Measurements from ENCODE around the gene ANAPC5.

Gene ANAPC5

GRCh38 chr12:121366063-121366459 is 13.8 kb upstream of the ANAPC5 start:
- DNase-seq = no peak

- no peak for DNase-seq
These were observed 13.3 kb upstream of the ANAPC5 start for GRCh38 chr12:121365416-121366062.

DNA sequence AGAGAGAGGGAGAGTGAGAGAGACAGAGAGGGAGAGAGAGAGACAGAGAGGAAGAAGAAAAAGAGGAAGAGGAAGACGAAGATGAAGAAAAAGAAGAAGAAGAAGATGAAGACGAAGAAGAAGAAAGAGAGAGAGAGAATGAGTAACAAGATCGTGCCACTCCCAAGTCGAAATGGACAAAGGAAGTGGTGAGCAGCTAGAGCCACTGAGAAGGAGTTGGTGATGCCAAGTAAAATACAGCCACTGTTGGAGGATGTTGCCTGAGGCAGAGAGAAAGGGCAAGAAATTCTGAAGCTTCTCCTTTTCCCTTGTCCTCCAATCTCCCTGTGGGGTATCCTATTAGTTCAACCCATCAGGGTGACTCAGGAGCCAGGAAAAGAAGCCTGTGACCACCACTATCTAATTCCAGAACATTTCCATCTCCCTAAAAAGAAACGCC is 12.5 kb upstream of the ANAPC5 start:
- no peak for DNase-seq

DNA sequence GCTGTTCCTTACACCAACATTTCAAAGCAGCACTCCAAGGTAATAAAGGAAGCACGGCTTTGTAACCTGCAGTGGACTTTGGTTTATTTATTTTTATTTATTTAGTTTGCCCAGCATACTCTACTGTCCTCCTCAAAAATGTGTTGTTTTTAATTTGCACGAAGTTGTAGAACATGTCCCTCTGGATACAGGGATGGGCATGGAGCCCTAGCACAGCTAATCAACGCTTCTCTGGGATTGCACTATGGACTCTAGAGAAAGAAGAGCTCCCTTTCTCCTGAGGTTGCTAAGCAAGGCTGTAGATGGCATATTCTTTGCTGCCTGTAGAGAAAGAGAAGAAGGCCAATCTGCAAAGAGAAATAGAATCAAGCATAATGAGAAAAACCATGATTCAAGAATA is 5.9 kb upstream of the ANAPC5 start:
- no peak for DNase-seq

GRCh38 chr12:121357331-121357730 is 5.1 kb upstream of the ANAPC5 start:
- DNase-seq = no peak

GRCh38 chr12:121356657-121357056 is 4.4 kb upstream of the ANAPC5 start:
- no peak for DNase-seq

DNA sequence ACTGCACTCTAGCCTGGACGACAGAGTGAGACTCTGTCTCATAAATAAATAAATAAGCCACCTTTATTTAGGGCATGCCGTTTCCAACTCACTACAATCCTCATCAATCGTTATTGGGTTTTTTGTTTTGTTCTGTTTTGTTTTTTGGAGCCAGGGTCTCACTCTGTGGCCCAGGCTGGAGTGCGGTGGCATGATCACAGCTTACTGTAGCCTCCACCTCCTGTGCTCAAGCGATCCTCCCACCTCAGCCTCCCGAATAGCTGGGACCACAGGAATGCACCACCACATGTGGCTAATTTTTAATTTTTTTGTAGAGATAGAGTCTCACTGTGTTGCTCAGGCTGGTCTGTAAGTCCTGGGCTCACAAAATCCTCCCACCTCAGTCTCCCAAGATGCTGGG is 3.6 kb upstream of the ANAPC5 start:
- DNase-seq = no peak

- no peak for DNase-seq
These were observed 439 bp upstream of the ANAPC5 start for GRCh38 chr12:121352682-121353018.

- DNase-seq = no peak
These were observed 5.5 kb downstream of the ANAPC5 start for GRCh38 chr12:121346747-121347146.

GRCh38 chr12:121345151-121345815 is 6.9 kb downstream of the ANAPC5 start:
- no peak for DNase-seq

DNA sequence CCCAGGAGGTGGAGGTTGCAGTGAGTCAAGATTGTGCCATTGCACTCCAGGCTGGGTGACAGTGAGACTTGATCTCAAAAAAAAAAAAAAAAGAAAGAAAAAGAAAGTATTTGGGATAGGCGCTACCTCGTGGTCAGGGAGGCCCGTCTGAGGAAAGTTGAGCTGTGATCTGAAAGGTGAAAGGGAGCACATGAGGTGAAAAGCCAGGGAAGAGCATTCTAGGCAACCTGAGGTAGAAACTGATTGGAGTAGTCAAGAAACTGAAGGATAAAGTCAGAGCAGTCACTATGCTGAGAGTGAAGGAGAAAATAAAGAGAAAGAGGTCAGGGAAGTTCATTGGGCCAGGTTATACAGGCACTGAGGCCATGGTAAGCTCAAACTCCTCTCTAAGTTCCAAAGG is 7.7 kb downstream of the ANAPC5 start:
- DNase-seq = no peak

DNA sequence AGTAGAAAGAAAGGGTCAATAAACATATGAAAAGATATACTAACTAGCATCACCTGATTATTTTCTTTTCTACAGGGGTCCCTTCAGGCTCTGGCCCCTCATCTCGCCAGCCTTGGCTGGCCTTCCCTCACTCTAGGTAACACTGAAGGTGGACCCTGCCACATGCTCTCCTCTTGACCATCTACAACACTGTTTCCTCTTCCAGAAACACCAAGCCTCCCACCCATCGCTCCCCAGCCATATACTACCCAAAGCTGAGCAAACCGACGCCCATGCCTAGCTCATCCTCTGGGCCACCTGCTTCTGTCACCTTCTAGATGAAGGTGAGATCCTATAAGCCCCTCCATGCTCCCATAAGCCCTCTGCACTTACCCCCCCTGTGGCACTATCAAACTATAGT is 14.8 kb downstream of the ANAPC5 start:
- DNase-seq = no peak

DNA sequence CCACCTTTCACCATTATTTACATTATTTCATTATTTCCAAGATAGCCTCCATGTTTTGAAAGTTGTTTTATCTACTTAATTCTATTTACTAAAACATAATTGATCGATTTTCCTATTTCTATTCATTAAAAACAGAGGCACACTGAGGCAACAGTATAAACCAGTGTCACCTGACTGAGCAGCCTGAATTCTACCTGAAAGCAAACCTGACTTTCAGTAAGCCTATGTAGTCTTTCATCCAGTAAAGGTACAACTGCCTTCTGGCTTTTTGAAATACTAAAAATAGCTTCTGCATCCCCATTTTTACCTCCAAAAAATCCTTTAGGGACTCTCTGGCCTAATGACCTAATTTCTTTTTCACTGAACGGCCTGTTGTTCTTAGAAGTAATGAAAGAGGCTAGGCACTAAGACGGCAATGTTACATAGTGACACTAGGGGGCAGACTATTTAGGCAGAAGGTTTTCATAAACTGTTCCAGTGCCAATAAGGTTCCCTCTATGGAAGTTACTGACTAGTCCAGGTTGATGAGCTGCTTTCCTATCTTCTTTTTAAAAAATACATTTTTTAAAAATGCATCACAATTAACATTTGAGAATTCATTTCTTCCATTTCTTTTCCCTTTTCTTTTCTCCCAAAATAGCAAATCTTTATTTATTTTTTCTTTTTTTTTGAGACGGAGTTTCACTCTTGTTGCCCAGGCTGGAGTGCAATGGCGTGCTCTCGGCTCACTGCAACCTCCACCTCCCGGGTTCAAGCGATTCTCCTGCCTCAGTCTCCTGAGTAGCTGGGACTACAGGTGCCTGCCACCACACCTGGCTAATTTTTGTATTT is 17.5 kb downstream of the ANAPC5 start:
- peak; percentile 23 for DNase-seq

DNA sequence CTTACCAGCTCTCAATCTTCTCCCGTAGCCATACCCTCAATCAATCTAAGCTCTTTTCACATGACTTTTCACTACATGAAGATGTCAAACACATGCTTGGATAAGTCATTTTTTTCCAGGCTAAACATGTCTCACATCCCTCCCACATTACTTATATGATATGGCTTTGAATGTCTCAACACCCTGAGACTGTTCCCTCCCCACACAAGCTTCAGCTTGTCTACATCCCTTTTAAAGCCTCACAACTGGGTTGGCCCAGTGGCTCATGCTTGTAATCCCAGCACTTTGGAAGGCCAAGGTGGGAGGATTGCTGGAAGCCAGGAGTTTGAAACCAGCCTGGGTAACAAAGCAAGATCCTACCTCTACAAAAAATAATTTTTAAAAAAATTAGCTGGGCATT is 18.5 kb downstream of the ANAPC5 start:
- no peak for DNase-seq

- DNase-seq = no peak
These were observed 21.0 kb downstream of the ANAPC5 start for GRCh38 chr12:121331248-121331647.

DNA sequence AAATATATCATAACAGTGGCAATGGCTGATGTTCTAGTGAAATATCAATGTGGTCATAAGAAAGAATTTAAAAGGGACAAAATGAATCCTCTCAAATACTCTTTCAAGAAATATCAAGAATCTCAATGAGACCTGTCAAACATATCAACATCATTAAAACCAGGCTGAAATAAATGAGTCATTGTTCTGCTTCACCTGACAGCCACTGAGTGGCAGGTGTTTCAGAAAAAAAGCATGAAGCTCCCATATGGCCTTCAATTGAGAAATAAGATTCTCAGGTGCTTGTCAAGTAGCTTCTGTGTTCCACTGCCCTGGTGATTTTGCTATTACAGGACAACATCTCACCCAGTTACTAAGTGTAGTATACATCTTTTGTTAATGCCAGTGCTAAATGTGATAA is 21.5 kb downstream of the ANAPC5 start:
- no peak for DNase-seq

DNA sequence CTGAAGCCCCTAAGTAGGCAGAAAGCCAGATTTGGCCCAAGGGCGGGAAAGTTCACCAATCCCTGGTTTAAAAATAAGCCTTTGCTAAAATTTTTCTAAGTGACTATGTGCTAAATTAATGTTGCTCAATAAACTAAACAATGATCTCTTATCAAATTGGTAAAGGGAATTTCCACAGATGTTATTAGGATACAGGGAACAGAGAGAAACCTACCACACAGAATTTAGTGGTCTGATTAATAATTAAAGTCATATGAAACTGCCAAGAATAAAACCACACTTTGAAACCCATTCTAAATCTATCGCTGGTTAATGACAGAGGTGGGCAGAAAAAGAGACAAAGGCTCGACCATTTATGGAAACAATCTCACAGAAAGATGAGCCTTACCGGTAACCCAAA is 22.0 kb downstream of the ANAPC5 start:
- no peak for DNase-seq

DNA sequence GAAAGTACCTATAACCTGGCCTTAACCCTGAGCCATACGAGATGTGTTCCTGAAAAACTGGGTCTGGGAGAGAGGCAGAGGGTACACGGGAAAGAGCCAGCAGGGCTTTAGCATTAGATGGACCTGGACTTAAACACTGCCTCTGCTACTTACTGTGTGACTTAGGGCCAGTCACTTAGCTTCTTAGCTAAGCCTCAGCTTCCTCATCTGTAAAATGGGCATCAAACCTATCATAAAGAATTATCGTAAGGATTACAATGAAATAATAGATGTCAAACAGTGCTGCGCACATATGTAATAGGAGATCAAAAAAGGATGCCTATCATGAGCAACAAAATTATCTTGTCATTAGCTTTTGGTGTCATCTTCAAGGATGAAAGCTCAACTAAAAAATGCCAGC is 23.6 kb downstream of the ANAPC5 start:
- DNase-seq = no peak

DNA sequence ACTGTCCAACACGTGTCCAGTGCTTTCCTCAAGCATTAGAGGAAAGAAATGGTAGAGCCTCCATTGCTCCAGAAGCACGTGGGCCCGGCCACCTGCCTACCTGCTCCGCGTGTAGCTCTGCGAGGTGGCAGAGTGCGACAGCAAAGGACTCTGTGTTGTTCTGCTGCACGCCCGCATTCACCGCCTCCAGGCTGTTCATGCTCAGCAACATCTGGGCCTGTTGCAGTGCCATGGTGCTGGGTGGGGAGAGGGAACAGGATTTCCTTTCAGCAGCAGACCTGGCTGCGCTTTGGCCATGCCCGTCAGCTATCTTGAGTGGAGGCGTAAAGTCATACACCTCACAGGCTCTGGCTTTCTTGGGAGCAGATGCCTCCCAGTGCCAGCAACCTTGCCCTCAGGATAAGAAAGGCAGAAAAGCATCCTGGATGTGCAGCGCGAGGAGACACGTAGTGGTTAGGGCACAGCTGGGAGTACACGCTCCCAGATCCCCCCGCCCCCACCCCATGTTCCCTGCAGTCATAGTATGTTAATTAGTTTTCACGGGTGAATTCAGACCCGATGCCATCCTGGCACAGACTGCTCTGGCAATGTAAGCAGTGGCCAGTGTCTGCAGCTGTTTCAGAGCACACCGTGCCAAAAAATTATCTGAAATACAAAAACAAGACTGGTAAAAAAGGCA is 25.1 kb downstream of the ANAPC5 start:
- DNase-seq = no peak

DNA sequence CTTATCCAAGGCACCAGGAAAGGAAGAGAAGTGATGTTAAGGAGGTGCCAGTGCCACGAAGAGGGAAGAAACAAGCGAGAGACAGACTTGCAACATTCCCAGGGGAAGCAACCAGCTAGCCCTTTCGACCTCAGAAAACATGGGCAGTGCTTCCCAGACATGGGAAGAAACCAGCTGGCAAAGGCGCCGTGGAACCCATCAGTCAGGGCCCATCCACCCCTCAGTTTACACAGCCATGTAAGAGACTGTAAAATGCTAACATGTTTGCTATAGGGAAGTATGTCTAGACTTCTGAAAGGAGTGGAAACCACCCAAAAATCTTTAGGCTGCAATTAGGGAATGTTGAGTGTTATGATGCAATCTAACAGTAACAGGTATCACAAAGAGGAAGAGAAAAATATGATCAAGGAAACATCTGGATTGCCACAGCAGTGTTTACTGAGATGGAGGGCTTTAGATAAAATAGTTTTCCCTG is 26.3 kb downstream of the ANAPC5 start:
- no peak for DNase-seq

GRCh38 chr12:121323908-121324307 is 28.3 kb downstream of the ANAPC5 start:
- no peak for DNase-seq

DNA sequence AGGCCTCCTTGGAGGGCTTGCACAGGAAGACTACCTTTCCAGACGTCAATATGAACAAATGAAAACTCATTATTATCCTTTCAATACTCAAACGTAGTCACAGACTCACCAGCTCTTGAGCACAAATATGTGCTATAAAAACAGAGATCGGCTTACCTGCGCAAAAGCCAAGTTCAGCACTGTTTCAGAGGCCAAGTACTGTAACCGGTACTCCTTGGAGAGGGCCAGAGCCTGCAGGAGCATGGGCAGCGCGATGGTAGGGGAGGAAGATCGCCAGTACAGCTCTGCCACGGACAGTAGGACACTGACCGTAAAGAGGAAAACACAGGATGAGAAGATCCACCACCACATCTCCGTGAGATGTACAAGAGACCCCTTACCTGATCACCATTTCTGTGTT is 34.1 kb downstream of the ANAPC5 start:
- no peak for DNase-seq

GRCh38 chr12:121314431-121314830 is 37.8 kb downstream of the ANAPC5 start:
- no peak for DNase-seq
